Islet of Langerhans (tissue), 1 donor: Measurements from ENCODE around the gene ZNF619.
A peak's percentile ranks its signal among the peaks of the same experiment; 100 is the strongest.

Source experiments
- FAIRE-seq: peaks from one replicate; lab custom pipeline; 2011; peaks lifted over from hg19 to GRCh38; lab: Jason Lieb, UNC

ZNF619 gene

GRCh38 chr3:40465456-40465855 lies 11.5 kb upstream of the ZNF619 start:
- FAIRE-seq: no peak

- FAIRE-seq: no peak
Observed at GRCh38 chr3:40468018-40468417, 8.9 kb upstream of the ZNF619 start.

- no peak for FAIRE-seq
Observed at GRCh38 chr3:40470701-40471100, 6.2 kb upstream of the ZNF619 start.

- FAIRE-seq: no peak
Observed at GRCh38 chr3:40477666-40478065, 744 bp downstream of the ZNF619 start.

- FAIRE-seq: no peak
Observed at GRCh38 chr3:40487172-40487571, 10.2 kb downstream of the ZNF619 start.

- no peak for FAIRE-seq
Observed at GRCh38 chr3:40490916-40491315, 14.0 kb downstream of the ZNF619 start.

GRCh38 chr3:40494698-40495097 lies 17.8 kb downstream of the ZNF619 start:
- FAIRE-seq: no peak

- FAIRE-seq: no peak
Observed at GRCh38 chr3:40497288-40497687, 20.4 kb downstream of the ZNF619 start.

GRCh38 chr3:40499952-40500351 lies 23.0 kb downstream of the ZNF619 start:
- no peak for FAIRE-seq

- no peak for FAIRE-seq
Observed at GRCh38 chr3:40502034-40502433, 25.1 kb downstream of the ZNF619 start.

GRCh38 chr3:40504636-40505430 lies 27.9 kb downstream of the ZNF619 start:
- FAIRE-seq: peak; percentile 81

- FAIRE-seq: no peak
Observed at GRCh38 chr3:40505599-40506462, 28.9 kb downstream of the ZNF619 start, which contains the start of gene ZNF620. ZNF620 (plus strand) TSS chr3:40506039; CDS start chr3:40506353, 314 bp downstream.

GRCh38 chr3:40511031-40511718 lies 34.3 kb downstream of the ZNF619 start:
- FAIRE-seq: no peak

- no peak for FAIRE-seq
Observed at GRCh38 chr3:40516201-40516600, 39.3 kb downstream of the ZNF619 start.

- no peak for FAIRE-seq
Observed at GRCh38 chr3:40518067-40518466, 41.1 kb downstream of the ZNF619 start.

GRCh38 chr3:40518848-40519247 lies 41.9 kb downstream of the ZNF619 start:
- no peak for FAIRE-seq

- no peak for FAIRE-seq
Observed at GRCh38 chr3:40521254-40521653, 44.3 kb downstream of the ZNF619 start.

GRCh38 chr3:40523781-40524180 lies 46.9 kb downstream of the ZNF619 start:
- FAIRE-seq: no peak

GRCh38 chr3:40524222-40524567 lies 47.3 kb downstream of the ZNF619 start:
- no peak for FAIRE-seq

GRCh38 chr3:40524568-40525285 lies 47.8 kb downstream of the ZNF619 start, which contains the start of gene ZNF621:
ZNF621 (plus strand) TSS chr3:40524960; CDS start chr3:40525841, 881 bp downstream.
- no peak for FAIRE-seq

GRCh38 chr3:40528426-40528825 lies 51.5 kb downstream of the ZNF619 start:
- FAIRE-seq: no peak

- no peak for FAIRE-seq
Observed at GRCh38 chr3:40532252-40532651, 55.3 kb downstream of the ZNF619 start.
